Vagina (tissue), 2 donors: Measurements from ENCODE around the gene DIS3L. TPM values are rescaled to one million over a fixed set of nuclear protein-coding genes. Genes with fewer than 3 reads are reported as not detected.

Experiments used
- DNase-seq, 2 donors: peaks; one replicate each; pipeline ENCODE4 v3.0.0-alpha.2; 2017; ENCODE audit errors: extremely low spot score in 2 of 2
- H3K27ac ChIP-seq: fragments of 200-600 bp; sonication (generic); one replicate; pipeline ENCODE4 v1.5.1; 2019
- H3K27me3 ChIP-seq: fragments of 200-600 bp; sonication (generic); one replicate; pipeline ENCODE4 v1.5.1; 2019
- H3K36me3 ChIP-seq, 2 donors: fragments of 200-600 bp; sonication (generic); one replicate each; pipeline ENCODE4 v1.5.1; 2017 to 2019
- H3K4me1 ChIP-seq: fragments of 200-600 bp; sonication (generic); one replicate; pipeline ENCODE4 v1.5.1; 2019
- H3K4me3 ChIP-seq, 2 donors: fragments of 200-600 bp; sonication (generic); 1 replicate in 1 of 2; 2 replicates in 1 of 2; pipeline ENCODE4 v1.5.1; 2016 to 2019
- H3K9me3 ChIP-seq: fragments of 200-600 bp; sonication (generic); one replicate; pipeline ENCODE4 v1.5.1; 2019
- CTCF ChIP-seq, 3 experiments: fragments of 450-650 bp in 2 of 3; fragments of 200-600 bp in 1 of 3; sonication (generic) in 1 of 3; IDR thresholded peaks; one replicate each; pipeline ENCODE4 v1.5.1; 2017 to 2019; ENCODE audit warnings: antibody characterized with exemption in 3 of 3, mild to moderate bottlenecking in 2 of 3, moderate library complexity in 2 of 3
- POLR2A ChIP-seq, 2 donors: fragments of 450-650 bp; IDR thresholded peaks; one replicate each; pipeline ENCODE4 v1.6.1; 2017; ENCODE audit warnings: antibody characterized with exemption in 2 of 2, mild to moderate bottlenecking in 2 of 2, moderate library complexity in 2 of 2
- POLR2AphosphoS5 ChIP-seq, 2 donors: sonication (generic); formaldehyde crosslinking; IDR thresholded peaks; one replicate each; pipeline ENCODE4 v1.9.0; 2017; ENCODE audit warnings: antibody characterized with exemption in 2 of 2, mild to moderate bottlenecking in 2 of 2, low read depth in 1 of 2; ENCODE audit not compliant: insufficient read depth in 1 of 2
- intact Hi-C: fragments of 100-400 bp; cut with DNase I; formaldehyde crosslinking; loops from one replicate; pipeline ENCODE4 v1.15.1; 2023
- total RNA-seq: library from RNA; depleted of rRNA; stranded (reverse); fragments of >200 nt; gene quantifications from one replicate; pipeline ENCODE4 v1.2.3, GENCODE V29; 2016

Gene DIS3L
- total RNA-seq, 1 donor from 2014 or later = 20.9 TPM

DNA sequence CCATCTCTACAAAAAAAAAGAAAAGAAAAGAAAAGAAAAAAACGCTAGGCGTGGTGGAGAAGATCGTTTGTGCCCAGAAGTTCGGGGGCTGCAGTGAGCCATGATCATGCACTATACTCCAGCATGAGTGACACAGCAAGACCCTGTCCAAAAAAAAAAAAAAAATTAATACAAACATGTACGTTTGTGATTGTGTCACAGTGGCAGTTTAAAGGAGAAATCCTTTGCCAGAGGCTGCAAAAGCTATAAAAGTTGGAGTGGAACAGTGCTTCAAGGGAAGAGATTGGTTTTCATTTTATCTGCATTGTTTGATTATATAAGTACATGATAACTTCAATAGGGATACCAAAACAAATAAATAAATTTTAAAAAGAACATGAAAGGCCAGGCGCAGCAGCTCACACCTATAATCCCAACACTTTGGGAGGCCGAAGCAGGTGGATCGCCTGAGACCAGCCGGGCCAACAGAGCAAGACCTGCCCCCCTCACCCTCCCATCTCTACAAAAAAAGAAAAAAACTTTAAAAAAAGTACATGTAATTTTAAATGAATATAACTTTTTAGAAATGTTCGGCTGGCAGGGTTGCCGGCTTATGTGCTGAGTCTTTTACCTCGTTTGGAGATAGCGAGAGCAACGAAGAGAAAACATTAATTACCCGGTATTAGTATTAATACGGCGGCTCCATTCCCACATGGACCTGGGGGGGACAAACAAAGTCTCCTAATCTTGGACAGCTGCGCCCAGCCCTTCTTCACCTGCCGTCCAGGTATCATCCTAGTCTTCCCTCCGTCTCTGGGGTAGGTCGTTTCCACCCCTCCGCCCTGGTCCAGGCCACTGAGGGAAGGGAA lies 573 bp upstream of the DIS3L start:
- peak overlapping the region; percentile 65 to 92 for H3K4me3 ChIP-seq
- H3K9me3 ChIP-seq = no peaks in the 10 kb centered on the region
- no peaks in the 10 kb centered on the region for H3K27me3 ChIP-seq
- DNase-seq = no peak
- H3K36me3 ChIP-seq = peaks cover 0 to 4% of the 10 kb centered on the region in 2 donors
- no peak for TF ChIP-seq POLR2AphosphoS5 (IDR thresholded peaks at IDR 0.05; ENCODE audit: insufficient read depth in 1 of 2, low read depth in 1 of 2)
- no peak for TF ChIP-seq POLR2A (IDR thresholded peaks at IDR 0.05)
- TF ChIP-seq CTCF (IDR thresholded peaks at IDR 0.05) = no peak
- intact Hi-C loops = no loop called here
- peak overlapping the region; percentile 91 for H3K27ac ChIP-seq
- peaks cover 42% of the 10 kb centered on the region for H3K4me1 ChIP-seq

- Histone ChIP-seq H3K27me3 (no peaks in the 10 kb centered on the region), H3K36me3 (peaks cover 0 to 4% of the 10 kb centered on the region in 2 donors), H3K9me3 (no peaks in the 10 kb centered on the region), H3K4me3 (peak overlapping the region; percentile 65 to 92), H3K27ac (peak overlapping the region; percentile 91), H3K4me1 (peaks cover 42% of the 10 kb centered on the region)
- intact Hi-C loops = no loop called here
- peak in 1 of 2 donors; percentile 31 for TF ChIP-seq POLR2AphosphoS5 (IDR thresholded peaks at IDR 0.05; ENCODE audit: insufficient read depth in 1 of 2, low read depth in 1 of 2)
- no peak for TF ChIP-seq POLR2A (IDR thresholded peaks at IDR 0.05)
- DNase-seq = no peak
Measured at GRCh38 chr15:66294157-66294931, 976 bp downstream of the DIS3L start.

DNA sequence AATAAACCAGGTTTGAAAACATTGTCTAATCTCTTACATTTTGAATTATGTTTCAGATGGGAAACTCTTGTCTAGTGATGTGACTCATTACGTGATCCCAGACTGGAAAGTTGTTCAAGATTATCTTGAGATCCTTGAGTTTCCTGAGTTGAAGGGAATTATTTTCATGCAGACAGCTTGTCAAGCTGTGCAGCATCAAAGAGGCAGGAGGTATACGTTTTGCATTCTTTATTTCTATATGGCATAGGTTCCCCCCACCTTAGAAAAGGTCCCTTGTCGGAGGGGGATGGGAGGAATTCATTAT lies 1.5 kb downstream of the DIS3L start:
- no peak for DNase-seq
- Histone ChIP-seq H3K36me3 (peaks cover 0 to 4% of the 10 kb centered on the region in 2 donors), H3K27ac (peak overlapping the region; percentile 91), H3K4me1 (peaks cover 42% of the 10 kb centered on the region), H3K4me3 (peak overlapping the region; percentile 65 to 92), H3K27me3 (no peaks in the 10 kb centered on the region), H3K9me3 (no peaks in the 10 kb centered on the region)
- intact Hi-C loops = no loop called here
- TF ChIP-seq CTCF (IDR thresholded peaks at IDR 0.05) (no peak), POLR2A (IDR thresholded peaks at IDR 0.05) (no peak), POLR2AphosphoS5 (IDR thresholded peaks at IDR 0.05; ENCODE audit: insufficient read depth in 1 of 2, low read depth in 1 of 2) (no peak)

DNA sequence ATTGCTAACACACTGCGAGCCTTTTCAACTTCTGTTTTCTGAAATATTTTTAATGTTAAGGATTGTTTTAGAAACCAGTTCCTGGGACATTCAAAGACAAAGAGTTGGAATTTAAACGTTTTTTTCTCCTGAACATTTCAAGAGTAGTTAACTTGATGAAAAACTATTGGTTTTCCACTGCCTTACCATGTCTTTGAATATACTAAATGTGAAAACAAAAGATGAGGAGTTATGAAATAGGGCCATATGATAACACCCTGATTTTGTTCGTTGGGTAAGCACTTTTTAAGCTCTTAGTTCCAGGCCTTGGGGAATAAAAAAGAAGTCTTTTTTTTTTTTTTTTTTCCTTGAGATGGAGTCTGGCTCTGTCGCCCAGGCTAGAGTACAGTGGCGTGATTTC lies 2.8 kb downstream of the DIS3L start:
- Histone ChIP-seq H3K36me3 (peaks cover 0 to 4% of the 10 kb centered on the region in 2 donors), H3K27me3 (no peaks in the 10 kb centered on the region), H3K27ac (no peak overlapping the region), H3K4me3 (no peak overlapping the region), H3K9me3 (no peaks in the 10 kb centered on the region), H3K4me1 (peaks cover 33% of the 10 kb centered on the region)
- no peak for DNase-seq
- intact Hi-C loops = no loop called here
- TF ChIP-seq POLR2AphosphoS5 (IDR thresholded peaks at IDR 0.05; ENCODE audit: insufficient read depth in 1 of 2, low read depth in 1 of 2) = no peak
- no peak for TF ChIP-seq POLR2A (IDR thresholded peaks at IDR 0.05)
- no peak for TF ChIP-seq CTCF (IDR thresholded peaks at IDR 0.05)

DNA sequence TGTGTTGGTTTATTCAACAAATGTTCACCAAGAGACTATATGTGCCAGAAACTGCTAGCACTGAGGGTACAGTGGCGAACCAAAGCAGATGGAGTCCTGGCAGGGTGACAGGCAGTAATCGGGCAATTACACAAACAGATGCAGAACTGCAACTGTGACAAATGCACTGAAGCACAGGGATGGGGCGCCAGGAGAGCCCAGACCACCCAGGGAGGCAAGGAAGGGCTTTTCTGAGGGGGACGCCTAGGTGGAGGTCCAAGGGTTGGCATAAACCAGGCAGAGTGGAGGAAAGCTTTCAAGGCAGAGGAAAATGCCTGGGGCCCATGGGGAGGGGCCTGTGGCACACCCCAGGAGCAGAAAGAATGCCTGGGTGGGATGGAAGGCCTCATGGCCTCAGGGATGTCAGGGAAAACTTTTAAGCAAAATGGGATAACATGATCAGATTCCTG lies 5.5 kb downstream of the DIS3L start:
- Histone ChIP-seq H3K4me1 (peaks cover 20% of the 10 kb centered on the region), H3K27ac (no peak overlapping the region), H3K36me3 (peaks cover 0 to 4% of the 10 kb centered on the region in 2 donors), H3K9me3 (no peaks in the 10 kb centered on the region), H3K4me3 (no peak overlapping the region), H3K27me3 (no peaks in the 10 kb centered on the region)
- no peak for DNase-seq
- intact Hi-C loops = no loop called here
- no peak for TF ChIP-seq CTCF (IDR thresholded peaks at IDR 0.05)
- TF ChIP-seq POLR2AphosphoS5 (IDR thresholded peaks at IDR 0.05; ENCODE audit: insufficient read depth in 1 of 2, low read depth in 1 of 2) = no peak
- no peak for TF ChIP-seq POLR2A (IDR thresholded peaks at IDR 0.05)
